Kidney capillary endothelial cell (primary cell): ENCODE data around the gene ARSB.

Experiments
- DNase-seq: peaks from one replicate; pipeline ENCODE4 v3.0.0-alpha.2; 2018; ENCODE audit warnings: low spot score

Gene ARSB

GRCh38 chr5:78835176-78835575, 149.9 kb downstream of the ARSB start:
- no peak for DNase-seq

GRCh38 chr5:78833284-78833683, 151.8 kb downstream of the ARSB start:
- no peak for DNase-seq

- DNase-seq, result no peak
Observed at GRCh38 chr5:78830528-78831046, 154.5 kb downstream of the ARSB start.

- no peak for DNase-seq
Observed at GRCh38 chr5:78829811-78830527, 155.1 kb downstream of the ARSB start.

- no peak for DNase-seq
Observed at GRCh38 chr5:78827725-78828124, 157.4 kb downstream of the ARSB start.

- no peak for DNase-seq
Observed at GRCh38 chr5:78824831-78825281, 160.3 kb downstream of the ARSB start.

- DNase-seq, result no peak
Observed at GRCh38 chr5:78823196-78823595, 161.9 kb downstream of the ARSB start.

- no peak for DNase-seq
Observed at GRCh38 chr5:78821536-78822021, 163.5 kb downstream of the ARSB start.

- no peak for DNase-seq
Observed at GRCh38 chr5:78819707-78820106, 165.4 kb downstream of the ARSB start.

- no peak for DNase-seq
Observed at GRCh38 chr5:78819166-78819565, 165.9 kb downstream of the ARSB start.

- DNase-seq, result no peak
Observed at GRCh38 chr5:78816143-78816765, 168.9 kb downstream of the ARSB start.

- DNase-seq, result no peak
Observed at GRCh38 chr5:78813906-78814530, 171.1 kb downstream of the ARSB start.

GRCh38 chr5:78813286-78813685, 171.8 kb downstream of the ARSB start:
- DNase-seq, result no peak

- no peak for DNase-seq
Observed at GRCh38 chr5:78811866-78812265, 173.2 kb downstream of the ARSB start.

GRCh38 chr5:78811121-78811817, 173.8 kb downstream of the ARSB start:
- DNase-seq, result no peak

- DNase-seq, result no peak
Observed at GRCh38 chr5:78810098-78810920, 174.8 kb downstream of the ARSB start.

- no peak for DNase-seq
Observed at GRCh38 chr5:78809444-78809843, 175.7 kb downstream of the ARSB start.

GRCh38 chr5:78808818-78809217, 176.3 kb downstream of the ARSB start:
- DNase-seq, result no peak

GRCh38 chr5:78808380-78808779, 176.7 kb downstream of the ARSB start:
- no peak for DNase-seq

- peak; percentile 75 for DNase-seq
Observed at GRCh38 chr5:78806544-78806943, 178.6 kb downstream of the ARSB start.

- no peak for DNase-seq
Observed at GRCh38 chr5:78805474-78806124, 179.5 kb downstream of the ARSB start.
